HG03066 (cell line): Measurements from ENCODE around the gene FAM3A.

Source experiments
- ATAC-seq: cut with Tn5 transposase; IDR thresholded peaks from one replicate; pipeline ENCODE4 v1.9.1; 2021; ENCODE audit warnings: low read depth; ENCODE audit not compliant: unreplicated experiment

Gene FAM3A

DNA sequence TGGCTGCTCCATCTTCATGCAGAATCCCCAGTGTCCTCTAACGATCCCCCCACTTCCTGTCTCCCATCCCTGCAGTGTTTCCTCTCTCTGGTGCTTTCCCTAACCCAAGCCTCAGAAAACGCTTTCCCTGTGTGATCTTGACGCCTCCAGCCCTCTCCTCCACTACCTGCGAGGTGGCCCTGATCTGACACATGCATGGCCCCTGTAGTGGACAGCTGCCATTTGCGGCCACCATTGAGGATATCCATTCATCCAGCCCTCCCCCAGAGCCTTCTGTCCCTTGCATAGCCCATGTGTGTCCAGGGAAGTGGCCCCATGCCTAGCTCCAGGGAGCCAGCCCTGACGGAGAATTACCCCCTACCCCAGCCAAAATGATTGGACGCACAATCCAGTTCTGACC lies 32.7 kb downstream of the FAM3A start:
- ATAC-seq, result no peak

- ATAC-seq, result no peak
Measured at GRCh38 chrX:154482786-154483185, 33.2 kb downstream of the FAM3A start.

DNA sequence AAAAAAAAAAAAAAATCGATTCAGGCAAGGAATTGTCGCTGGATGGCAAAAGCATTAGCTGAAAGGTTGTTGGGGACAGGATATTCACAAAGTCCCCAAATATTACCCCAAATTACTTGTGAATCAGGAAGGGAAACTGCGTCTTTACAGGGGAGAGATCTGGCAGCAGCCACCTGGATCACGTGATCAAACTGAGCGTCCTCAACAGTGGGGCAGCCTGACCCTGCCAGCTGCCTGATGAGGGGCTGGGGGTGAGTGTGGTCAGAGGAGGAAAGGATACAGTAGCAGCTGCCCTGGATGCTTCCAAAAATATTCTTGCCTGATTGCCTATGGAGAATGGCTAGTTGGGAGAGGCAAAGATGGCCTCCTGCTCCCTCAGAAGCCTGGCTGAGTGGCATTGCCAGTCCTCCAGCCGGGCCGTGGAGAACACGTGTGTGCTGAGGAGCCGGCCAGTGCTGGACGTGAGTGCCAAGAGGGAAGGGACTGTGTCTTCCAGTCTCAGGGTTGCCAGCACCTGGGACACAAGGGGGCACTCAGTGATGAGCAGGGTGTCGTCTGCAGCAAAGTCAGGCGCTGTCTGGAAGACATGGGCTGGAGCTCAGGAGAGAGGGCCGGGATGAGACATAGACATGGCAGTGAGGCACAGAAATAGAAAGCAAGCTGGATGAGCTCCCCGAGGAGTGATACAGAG lies 34.0 kb downstream of the FAM3A start:
- no peak for ATAC-seq

- ATAC-seq, result no peak
Measured at GRCh38 chrX:154481195-154481594, 34.8 kb downstream of the FAM3A start.

DNA sequence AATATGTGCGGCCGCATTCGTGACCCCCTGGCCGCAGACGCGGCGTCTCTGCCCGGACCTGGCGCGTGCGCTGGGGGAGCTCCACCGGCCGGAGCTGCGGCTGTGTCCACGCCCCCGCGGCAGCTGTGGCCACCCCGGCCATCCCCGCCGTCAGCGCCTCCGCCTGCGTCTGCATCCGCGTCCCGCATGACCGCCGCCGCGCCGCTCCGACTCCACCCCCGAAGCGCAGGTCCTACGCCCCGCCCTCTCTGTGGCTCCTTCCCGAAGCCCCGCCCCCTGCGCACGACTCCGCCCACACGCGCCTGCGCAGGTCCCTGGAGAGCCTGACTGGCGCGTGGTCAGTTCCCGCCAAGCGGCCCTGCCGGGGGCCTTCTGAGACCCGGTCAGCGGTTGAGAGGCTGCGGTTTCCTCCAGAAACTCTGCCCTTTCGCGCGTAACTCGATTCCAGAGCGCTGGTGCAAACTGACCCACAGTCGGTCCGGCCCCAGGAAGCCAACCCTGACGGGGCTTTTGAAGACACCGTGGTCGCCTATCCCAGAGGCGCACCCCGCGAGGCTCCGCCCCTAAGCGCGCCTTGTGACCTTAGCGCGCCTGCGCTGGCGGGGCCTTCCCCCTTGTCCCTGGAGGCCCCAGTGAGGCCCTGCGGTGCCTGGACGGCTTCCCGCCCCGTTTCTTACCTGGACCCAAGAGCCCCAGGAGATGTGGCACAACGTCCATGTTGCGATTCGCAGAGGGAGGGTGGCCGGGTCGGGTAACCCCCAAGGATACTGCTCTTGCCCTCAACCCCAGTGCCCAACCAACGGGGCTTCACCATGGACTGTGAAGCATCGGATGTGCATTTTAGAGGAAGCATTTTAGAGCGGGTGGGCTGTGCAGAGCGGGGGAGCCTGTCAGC lies 37.1 kb downstream of the FAM3A start, which contains the start of gene LAGE3:
Gene LAGE3 (minus strand): TSS at position 554 of the 895 bp plus-strand sequence. CDS start 366 bp downstream, at position 188.
- peak; percentile 84 for ATAC-seq

- ATAC-seq, result no peak
Measured at GRCh38 chrX:154477891-154478477, 38.0 kb downstream of the FAM3A start.

GRCh38 chrX:154476821-154477220 lies 39.2 kb downstream of the FAM3A start:
- ATAC-seq, result no peak

DNA sequence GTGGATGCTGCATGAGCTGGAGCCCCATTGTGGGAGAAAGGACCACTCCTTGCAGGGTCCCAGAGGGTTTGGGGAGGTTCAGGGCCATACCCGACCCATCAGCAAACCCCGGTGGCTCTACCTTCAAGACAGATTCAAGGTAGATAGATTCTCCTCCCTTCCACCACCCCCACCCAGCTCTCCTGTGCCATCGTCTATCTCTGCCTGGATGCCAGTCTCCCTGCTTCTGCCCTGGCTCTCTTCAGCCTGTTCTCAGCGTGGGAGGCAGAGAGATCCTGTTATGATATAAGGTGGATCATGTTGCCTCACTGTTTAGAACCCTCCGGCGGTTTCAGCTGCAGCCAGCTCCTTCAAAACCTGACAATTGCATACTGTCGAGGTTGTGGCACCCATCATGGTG lies 42.3 kb downstream of the FAM3A start:
- no peak for ATAC-seq

DNA sequence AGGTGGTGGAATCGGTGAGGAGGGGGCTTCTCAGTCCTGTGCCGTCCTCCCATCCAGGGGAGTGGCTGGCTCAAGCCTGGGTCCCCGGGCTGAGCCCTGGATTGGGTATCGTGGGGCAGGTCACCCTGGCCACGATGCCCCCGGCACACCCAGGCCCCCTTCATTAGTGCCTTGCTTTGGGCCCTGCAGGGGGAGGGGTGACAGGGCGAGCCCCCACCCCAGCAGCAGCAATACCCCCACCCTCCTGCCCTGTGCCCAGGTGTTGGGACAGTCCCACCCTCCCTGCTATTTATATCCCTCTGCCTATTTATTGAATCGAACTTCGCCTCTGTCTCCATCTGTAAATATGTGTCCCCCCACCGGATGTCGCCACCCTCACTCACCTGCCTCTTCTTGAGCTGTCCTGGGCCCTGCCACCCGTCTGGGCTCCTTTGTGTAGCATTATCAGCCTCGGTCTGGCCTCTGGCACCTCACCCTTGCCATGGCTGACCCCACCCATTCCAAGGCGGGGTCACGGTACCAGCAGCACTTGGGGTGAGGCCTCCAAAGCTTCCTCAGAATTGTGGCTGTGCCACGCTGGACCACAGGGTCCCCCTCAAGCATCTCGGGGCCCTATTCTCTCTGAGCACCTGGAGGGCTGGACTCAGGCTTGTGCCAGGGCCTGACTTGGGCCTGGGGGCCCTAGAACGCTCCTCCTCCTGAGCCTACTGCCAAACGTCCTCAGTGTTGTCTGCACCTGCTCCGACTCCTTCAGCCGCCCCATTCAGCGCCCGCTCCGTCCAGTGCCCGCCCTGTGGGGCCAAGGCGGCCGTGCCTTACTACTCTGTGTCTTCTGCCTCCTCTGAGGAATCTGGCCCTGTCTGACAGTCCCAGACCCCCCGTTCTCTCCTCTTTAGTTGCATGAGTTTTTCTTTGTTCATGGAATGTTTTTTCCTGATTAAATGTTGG lies 43.1 kb downstream of the FAM3A start:
- ATAC-seq, result no peak

GRCh38 chrX:154471839-154472684 lies 44.0 kb downstream of the FAM3A start:
- no peak for ATAC-seq

DNA sequence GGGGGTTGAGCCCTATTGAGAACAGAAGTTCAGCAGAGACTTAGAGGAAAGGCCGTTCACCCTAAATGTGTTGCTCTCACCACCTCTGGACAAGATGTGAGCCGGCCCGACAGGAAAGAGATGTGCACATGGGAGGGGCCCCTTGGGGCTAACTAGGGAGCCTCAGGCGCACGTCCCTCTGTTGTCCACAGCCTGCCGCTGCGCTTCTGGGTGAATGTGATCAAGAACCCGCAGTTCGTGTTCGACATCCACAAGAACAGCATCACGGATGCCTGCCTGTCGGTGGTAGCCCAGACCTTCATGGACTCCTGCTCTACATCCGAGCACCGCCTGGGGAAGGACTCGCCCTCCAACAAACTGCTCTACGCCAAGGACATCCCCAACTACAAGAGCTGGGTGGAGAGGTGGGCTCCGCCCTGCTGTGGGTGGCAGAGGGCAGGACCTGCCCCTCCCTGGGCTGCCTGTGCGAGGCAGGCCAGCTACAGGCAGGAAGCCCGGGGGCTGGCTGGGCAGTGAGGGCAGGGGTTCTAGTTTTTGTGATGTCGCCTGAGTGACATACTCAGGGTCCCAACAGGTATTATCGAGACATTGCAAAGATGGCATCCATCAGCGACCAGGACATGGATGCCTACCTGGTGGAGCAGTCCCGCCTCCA lies 45.0 kb downstream of the FAM3A start:
- ATAC-seq, result no peak

DNA sequence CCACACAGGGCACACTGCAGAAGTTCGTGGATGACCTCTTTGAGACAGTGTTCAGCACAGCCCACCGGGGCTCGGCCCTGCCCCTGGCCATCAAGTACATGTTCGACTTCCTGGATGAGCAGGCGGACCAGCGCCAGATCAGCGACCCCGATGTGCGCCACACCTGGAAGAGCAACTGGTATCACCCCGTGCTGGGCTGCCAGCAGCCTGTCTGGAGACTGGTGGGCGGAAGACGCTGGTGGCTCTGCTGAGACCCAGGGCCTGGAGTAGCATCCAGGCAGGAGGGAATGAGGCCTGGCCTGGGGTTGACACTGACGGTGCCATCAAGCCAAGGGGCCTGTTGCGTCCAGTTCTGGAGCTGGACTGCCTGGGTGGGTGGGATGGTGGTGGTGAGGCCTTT lies 45.6 kb downstream of the FAM3A start:
- ATAC-seq, result no peak

DNA sequence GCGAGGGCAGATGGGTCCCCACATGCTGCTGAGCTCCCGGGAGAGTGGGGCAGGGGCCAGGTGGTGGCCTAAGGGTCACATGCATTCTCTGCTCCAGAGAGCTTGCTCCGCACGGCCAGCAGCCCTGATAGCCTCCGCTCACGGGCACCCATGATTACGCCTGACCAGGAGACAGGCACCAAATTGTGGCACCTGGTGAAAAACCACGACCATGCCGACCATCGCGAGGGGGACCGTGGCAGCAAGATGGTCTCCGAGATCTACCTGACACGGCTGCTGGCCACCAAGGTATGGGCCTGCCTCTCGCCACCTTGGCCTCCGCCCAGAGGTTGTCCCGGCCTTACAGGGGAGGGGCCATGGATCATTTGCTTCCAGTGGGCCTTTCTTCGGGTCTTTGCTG lies 46.2 kb downstream of the FAM3A start:
- ATAC-seq, result no peak

GRCh38 chrX:154469114-154469513 lies 46.9 kb downstream of the FAM3A start:
- no peak for ATAC-seq

- no peak for ATAC-seq
Measured at GRCh38 chrX:154468217-154468616, 47.8 kb downstream of the FAM3A start.

DNA sequence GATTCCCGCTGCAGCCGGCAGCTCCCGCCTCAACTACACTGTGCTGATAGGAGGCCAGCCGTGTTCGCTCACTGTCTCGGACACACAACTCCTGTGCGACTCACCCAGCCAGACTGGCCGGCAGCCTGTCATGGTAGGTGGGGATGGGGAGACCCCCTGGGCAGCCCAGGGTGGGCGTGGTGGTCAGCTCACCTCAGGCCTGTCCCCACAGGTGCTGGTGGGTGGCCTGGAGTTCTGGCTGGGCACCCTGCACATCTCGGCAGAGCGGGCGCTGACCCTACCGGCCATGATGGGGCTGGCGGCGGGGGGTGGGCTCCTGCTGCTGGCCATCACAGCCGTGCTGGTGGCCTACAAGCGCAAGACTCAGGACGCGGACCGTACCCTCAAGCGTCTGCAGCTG lies 48.5 kb downstream of the FAM3A start:
- ATAC-seq, result no peak

- ATAC-seq, result no peak
Measured at GRCh38 chrX:154466907-154467306, 49.1 kb downstream of the FAM3A start.

DNA sequence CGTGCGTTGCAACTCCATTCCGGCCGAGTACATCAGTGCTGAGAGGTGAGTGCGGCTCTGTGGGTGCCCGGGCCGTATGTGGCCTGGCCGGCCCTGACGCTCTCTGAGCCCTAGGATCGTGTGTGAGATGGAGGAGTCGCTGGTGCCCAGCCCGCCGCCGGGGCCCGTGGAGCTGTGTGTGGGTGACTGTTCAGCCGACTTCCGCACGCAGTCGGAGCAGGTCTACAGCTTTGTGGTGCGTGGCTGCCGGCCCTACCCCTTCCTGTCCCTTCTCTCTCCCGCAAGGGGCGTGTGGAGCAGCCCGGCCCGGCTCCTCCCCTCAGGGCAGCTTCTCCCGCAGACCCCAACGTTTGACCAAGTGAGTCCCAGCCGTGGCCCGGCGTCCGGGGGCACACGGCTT lies 50.0 kb downstream of the FAM3A start:
- ATAC-seq, result no peak

GRCh38 chrX:154465601-154466000 lies 50.4 kb downstream of the FAM3A start:
- no peak for ATAC-seq
